ENCODE data around the gene KANSL1.

KANSL1 gene

GRCh38 chr17:46074540-46074939 is 118.7 kb downstream of the KANSL1 start:
- DNase-seq, result no peak

- no peak for DNase-seq
Observed at GRCh38 chr17:46072998-46073397, 120.2 kb downstream of the KANSL1 start.

DNA sequence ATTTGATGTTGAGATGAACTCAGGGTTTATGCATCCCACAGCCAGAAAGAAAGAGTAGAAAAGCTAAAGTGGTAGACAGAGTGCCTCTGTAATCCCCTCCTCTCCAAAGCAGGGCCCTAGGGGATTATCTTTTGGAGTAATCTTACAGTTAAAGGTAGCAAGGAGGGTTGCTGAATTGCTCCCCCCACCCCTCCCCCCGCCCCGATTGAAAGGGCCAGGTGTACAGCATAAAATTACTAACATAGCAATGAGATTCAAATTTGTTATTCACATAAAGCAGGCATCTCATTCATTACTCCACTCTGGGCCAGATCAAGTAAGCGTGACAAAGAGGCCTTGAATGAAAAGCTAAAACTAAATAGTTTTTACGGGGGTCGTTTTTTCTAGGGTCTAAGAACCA is 121.4 kb downstream of the KANSL1 start:
- no peak for DNase-seq

DNA sequence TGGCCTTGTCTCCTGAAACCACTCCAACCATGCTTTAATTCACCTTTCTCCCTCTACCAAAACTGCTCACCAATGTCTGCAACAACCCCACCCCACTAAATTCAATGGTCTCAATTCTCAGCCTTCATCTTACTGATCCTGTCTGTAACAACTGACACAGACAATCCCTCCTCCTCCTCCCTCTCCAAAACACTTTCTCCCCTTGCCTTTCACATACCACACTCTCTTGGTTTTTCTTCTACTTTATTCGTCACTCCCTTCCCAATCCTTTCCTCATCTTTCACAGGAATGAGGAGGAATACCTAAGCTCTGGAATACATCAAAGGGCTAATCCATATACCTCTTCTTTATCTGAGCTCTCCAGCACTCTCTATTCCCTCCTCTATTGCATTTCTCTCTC is 128.8 kb downstream of the KANSL1 start:
- no peak for DNase-seq

DNA sequence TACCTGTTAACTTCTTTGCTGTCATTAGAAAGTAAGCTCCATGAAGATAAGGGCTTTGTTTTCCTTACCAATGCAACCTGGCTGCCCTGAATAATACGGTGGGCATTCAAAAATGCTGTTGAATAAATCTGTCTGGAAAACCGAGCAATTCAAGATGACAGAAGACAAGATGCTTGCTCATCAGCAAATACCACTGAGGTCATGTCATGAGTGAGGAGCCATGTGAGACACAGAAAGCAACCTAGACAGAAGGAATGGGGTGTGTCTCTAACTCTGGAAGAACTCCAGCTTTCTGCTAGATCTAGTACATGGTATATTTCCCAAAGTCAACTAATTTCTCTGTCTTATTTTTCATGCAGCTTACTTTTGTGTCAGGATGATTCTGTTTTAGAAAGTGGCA is 130.0 kb downstream of the KANSL1 start:
- peak in 1 of 2 donors; percentile 13 for DNase-seq

- peak in 1 of 2 donors; percentile 42 for DNase-seq
Observed at GRCh38 chr17:46061435-46061834, 131.8 kb downstream of the KANSL1 start.

GRCh38 chr17:46060461-46060860 is 132.8 kb downstream of the KANSL1 start:
- no peak for DNase-seq

DNA sequence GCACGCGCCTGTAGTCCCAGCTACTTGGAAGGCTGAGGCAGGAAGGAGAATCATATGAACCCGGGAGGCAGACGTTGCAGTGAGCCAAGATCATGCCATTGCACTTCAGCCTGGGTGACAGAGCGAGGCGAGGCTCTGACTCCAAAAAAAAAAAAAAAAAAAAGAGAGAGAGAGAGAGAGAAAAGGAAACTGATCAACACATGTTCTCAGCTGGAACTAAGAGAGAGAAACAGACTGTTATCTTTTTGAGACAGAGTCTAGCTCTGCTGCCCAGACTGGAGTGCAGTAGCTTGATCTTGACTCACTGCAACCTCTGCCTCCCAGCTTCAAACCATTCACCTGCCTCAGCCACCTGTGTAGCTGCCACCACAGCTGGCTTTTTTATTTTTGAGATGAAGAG is 133.7 kb downstream of the KANSL1 start:
- no peak for DNase-seq

DNA sequence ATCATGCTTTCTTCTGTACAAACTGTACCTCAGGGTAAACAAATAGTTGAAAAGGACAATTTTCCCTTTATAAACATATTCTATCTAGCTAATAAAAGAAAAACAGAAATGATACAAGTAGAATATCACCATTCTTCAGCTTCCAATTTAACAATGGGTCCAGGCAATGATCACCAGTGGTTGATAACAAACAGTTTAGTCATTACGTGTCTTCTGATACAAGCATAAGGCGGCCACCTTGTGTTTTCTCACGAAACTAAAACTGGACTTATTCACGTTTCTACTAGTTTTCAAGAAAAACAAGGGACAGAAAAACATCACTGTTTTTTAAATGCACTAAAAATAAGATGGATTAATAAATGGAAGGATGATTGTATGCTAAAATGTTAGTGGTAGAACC is 135.9 kb downstream of the KANSL1 start:
- DNase-seq, result no peak

DNA sequence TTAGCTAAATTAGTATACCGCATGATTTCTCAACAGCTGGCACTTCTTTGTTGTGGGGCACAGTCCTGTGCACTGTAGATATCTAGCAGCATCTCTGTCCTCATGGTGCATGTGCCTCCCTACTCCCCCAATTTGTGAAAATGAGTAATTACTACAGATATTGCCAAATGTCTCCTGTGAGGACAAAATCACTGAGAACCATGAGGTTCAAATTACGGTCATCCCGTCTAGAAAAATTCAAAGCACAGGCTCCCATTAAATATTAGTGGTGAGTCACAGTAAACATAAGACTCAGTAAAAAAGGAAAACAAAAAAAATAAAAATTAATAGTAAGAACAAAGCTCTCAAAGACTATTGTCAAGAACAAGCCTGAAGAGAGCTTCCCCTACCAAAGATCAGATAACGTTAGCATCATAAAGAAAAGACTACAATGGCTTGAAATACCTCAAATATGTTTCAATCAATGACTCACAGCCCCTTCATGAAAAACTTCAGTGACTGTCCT is 136.4 kb downstream of the KANSL1 start:
- DNase-seq, result peak in 1 of 2 donors; percentile 2

- no peak for DNase-seq
Observed at GRCh38 chr17:46053911-46054534, 139.2 kb downstream of the KANSL1 start.

DNA sequence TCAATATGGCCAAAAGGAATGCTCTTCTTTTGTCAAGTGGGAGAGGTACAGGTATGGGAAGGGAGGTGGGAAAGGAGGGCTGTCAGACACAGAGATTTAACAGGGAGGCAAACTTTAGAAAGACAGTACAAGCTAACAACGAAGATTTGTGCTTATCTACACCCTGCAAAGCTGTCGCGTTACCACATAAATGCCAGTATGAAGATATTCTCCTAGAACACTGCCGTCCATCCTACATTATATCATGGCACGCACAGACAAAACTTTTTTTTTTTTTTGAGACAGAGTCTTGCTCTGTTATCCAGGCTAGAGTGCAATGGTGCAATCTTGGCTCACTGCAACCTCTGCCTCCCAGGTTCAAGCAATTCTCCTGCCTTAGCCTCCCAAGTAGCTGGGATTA is 143.6 kb downstream of the KANSL1 start:
- no peak for DNase-seq

GRCh38 chr17:46047856-46048255 is 145.4 kb downstream of the KANSL1 start:
- no peak for DNase-seq

- DNase-seq, result no peak
Observed at GRCh38 chr17:46047398-46047797, 145.8 kb downstream of the KANSL1 start.

GRCh38 chr17:46046957-46047356 is 146.3 kb downstream of the KANSL1 start:
- no peak for DNase-seq

- DNase-seq, result no peak
Observed at GRCh38 chr17:46045639-46046038, 147.6 kb downstream of the KANSL1 start.

- DNase-seq, result no peak
Observed at GRCh38 chr17:46044989-46045388, 148.2 kb downstream of the KANSL1 start.

- peak; percentile 71 to 72 for DNase-seq
Observed at GRCh38 chr17:46044286-46044928, 148.8 kb downstream of the KANSL1 start.

GRCh38 chr17:46043606-46044005 is 149.6 kb downstream of the KANSL1 start:
- DNase-seq, result no peak

GRCh38 chr17:46042925-46043324 is 150.3 kb downstream of the KANSL1 start:
- DNase-seq, result no peak

GRCh38 chr17:46042246-46042645 is 151.0 kb downstream of the KANSL1 start:
- DNase-seq, result no peak

DNA sequence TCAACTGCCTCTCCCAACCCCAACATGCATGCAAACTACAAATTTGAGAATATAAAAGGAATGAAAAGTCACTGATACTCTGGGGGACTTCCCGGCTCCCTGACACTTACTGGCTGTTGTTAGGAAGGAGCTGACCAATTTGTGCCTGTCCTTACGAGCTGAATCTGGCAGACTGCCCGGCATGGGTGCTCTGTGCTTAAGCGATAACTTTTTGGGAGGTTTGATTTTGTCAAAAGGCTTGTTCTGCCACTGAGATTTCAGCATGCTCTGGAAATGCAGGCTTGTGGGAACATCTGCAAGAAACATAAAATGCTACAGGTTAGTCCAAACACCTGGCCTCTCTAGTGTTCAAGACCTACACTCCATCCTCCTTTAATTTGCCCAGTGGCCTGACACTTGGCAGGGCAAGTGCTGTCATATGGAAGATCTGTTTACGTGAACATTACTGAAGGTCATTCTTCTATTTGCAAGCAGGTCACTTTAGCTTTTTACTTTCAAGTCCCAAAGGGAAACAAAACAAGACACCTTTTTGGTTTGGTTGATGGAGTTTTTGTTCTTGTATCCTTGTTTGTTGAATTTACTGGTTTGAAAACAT is 153.5 kb downstream of the KANSL1 start:
- no peak for DNase-seq

DNA sequence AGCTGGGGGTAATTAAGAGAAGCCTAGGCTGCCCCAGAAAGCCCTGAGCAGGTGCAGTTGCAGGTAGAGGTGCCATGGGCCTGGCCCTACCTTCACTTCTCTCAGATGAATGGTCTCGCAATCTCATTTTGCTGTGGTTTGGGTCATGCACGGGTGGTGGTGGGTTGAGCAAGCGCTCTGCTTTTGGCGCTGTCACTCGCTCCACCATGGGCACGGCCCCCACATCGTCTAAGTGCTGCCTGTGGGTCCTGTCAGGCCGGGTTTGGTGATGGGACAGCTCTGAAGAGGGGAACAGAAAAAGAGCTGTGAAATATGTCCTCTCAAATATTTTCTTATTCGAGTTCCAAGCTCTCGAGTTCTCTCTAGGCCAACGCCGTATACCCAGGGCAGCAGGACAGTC is 154.3 kb downstream of the KANSL1 start:
- DNase-seq, result no peak

DNA sequence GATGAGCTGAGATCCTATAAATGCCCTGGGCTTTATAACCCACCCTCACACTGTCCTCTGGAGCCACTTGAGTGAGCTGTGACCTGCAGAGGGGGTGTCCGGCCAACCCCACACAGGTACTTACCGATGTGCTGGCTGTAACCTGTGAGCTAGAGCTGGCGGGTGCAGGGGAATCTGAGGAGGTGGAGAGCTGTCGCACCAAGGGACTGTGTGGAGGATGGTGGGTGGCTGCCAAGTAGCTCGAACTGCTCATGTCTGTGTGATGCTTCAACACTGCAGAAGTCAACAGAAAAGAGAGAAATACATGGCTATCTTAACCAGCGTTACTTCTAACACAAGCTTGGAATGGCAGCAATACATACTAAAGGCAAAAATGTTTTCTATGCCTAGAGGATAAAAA is 154.8 kb downstream of the KANSL1 start:
- DNase-seq, result no peak
